ENCODE data around the gene STPG4. TPM values are rescaled to one million over a fixed set of nuclear protein-coding genes. Genes with fewer than 3 reads are reported as not detected.

STPG4 gene
- total RNA-seq, 4 donors from 2014 or later, result not detected

- TF ChIP-seq CTCF (IDR thresholded peaks at IDR 0.05; ENCODE audit: low read depth), result no peak
Observed at GRCh38 chr2:47076126-47076506, 79.0 kb downstream of the STPG4 start.

GRCh38 chr2:47075361-47076125 is 79.6 kb downstream of the STPG4 start:
- no peak for TF ChIP-seq CTCF (IDR thresholded peaks at IDR 0.05; ENCODE audit: low read depth)

- TF ChIP-seq CTCF (IDR thresholded peaks at IDR 0.05; ENCODE audit: low read depth), result no peak
Observed at GRCh38 chr2:47074691-47075090, 80.4 kb downstream of the STPG4 start.

- no peak for TF ChIP-seq CTCF (IDR thresholded peaks at IDR 0.05; ENCODE audit: low read depth)
Observed at GRCh38 chr2:47073641-47074040, 81.5 kb downstream of the STPG4 start.

- TF ChIP-seq CTCF (IDR thresholded peaks at IDR 0.05; ENCODE audit: low read depth), result no peak
Observed at GRCh38 chr2:47073217-47073616, 81.9 kb downstream of the STPG4 start.

GRCh38 chr2:47072728-47073191 is 82.3 kb downstream of the STPG4 start:
- TF ChIP-seq CTCF (IDR thresholded peaks at IDR 0.05; ENCODE audit: low read depth), result no peak

- TF ChIP-seq CTCF (IDR thresholded peaks at IDR 0.05; ENCODE audit: low read depth), result no peak
Observed at GRCh38 chr2:47072018-47072691, 83.0 kb downstream of the STPG4 start.

All from subcutaneous adipose tissue (tissue), 4 donors.